K562 (cell line): ENCODE results near the gene ALKBH3. TPM values are rescaled to one million over a fixed set of nuclear protein-coding genes. Genes with fewer than 3 reads are reported as not detected.

ENCODE experiments used
- ATAC-seq: fragments of 200-7000 bp; cut with Tn5 transposase; 3 replicates; pipeline ENCODE4 v1.9.1; 2020; ENCODE audit warnings: moderate library complexity
- BruUV-seq: library from RNA; stranded (reverse); fragments of 400-500 nt; replicated peaks from 2 replicates; lab custom pipeline; 2021; lab: Mats Ljungman, UMichigan
- CTCF ChIA-PET: fragments of 300-600 bp; formaldehyde crosslinking; extraction: SDS; loops from one replicate; lab custom pipeline; 2021; ENCODE audit warnings: low intra/inter-chr PET ratio; lab: Yijun Ruan, JAX
- POLR2A ChIA-PET: fragments of 300-600, 350-650 bp; sonication (Branson Sonifier 250); formaldehyde crosslinking; extraction: SDS; loops from one replicate; lab custom pipeline; 2021; ENCODE audit warnings: antibody characterized with exemption, inconsistent platforms; lab: Yijun Ruan, JAX
- DNase-seq, 4 experiments: peaks; one replicate each; pipeline versions ENCODE4 v3.0.0 to v3.0.0-alpha.2; 2011 to 2018; ENCODE audit warnings: low spot score in 3 of 4, mixed read lengths in 3 of 4; ENCODE audit errors: extremely low read depth in 1 of 4
- FAIRE-seq: peaks from 2 replicates; lab custom pipeline; 2011; peaks lifted over from hg19 to GRCh38; lab: Jason Lieb, UNC
- H2AFZ ChIP-seq: 2 replicates; pipeline ENCODE4 v1.6.0; 2011; ENCODE audit warnings: low read depth, low read length, control low read depth, inconsistent platforms
- H3K27ac ChIP-seq: fragments of 200-600 bp; 3 replicates; pipeline ENCODE4 v1.8.0; 2011; ENCODE audit warnings: low read depth, mild to moderate bottlenecking, control low read depth, inconsistent platforms, low read length, moderate library complexity, mixed read lengths; ENCODE audit errors: extremely low read depth
- H3K27me3 ChIP-seq, 2 experiments: fragments of 300-600 bp in 1 of 2; 2 replicates in 1 of 2; 3 replicates in 1 of 2; pipeline versions ENCODE4 v1.6.0 to v1.8.0; 2011; ENCODE audit warnings: inconsistent platforms in 2 of 2, low read length in 2 of 2, mild to moderate bottlenecking in 1 of 2, mixed read lengths in 1 of 2, moderate library complexity in 1 of 2; ENCODE audit not compliant: control insufficient read depth in 2 of 2, insufficient read depth in 2 of 2
- H3K36me3 ChIP-seq: fragments of 300-600 bp; 3 replicates; pipeline ENCODE4 v1.8.0; 2011; ENCODE audit warnings: mild to moderate bottlenecking, low read length, inconsistent platforms; ENCODE audit not compliant: control insufficient read depth, insufficient read depth
- H3K4me1 ChIP-seq, 2 experiments: fragments of 200-600 bp in 1 of 2; replicated peaks in 1 of 2; 2 replicates in 1 of 2; 3 replicates in 1 of 2; pipeline versions ENCODE4 v1.5.1 to v1.8.0; 2011; ENCODE audit warnings: inconsistent platforms in 2 of 2, low read length in 2 of 2, mild to moderate bottlenecking in 1 of 2, mixed read lengths in 1 of 2, moderate library complexity in 1 of 2; ENCODE audit not compliant: control insufficient read depth in 2 of 2, insufficient read depth in 2 of 2
- H3K4me2 ChIP-seq: 2 replicates; pipeline ENCODE4 v1.6.1; 2011; ENCODE audit warnings: low read length, control low read depth, inconsistent platforms, mixed read lengths; ENCODE audit not compliant: insufficient read depth
- H3K4me3 ChIP-seq: fragments of 200-600 bp; sonication (generic), shearing (Covaris generic); 2 replicates; pipeline ENCODE4 v1.5.1; 2016; ENCODE audit warnings: control low read depth, inconsistent platforms
- H3K79me2 ChIP-seq: fragments of 200-600 bp; 3 replicates; pipeline ENCODE4 v1.8.0; 2011; ENCODE audit warnings: low read length, inconsistent platforms; ENCODE audit not compliant: control insufficient read depth, insufficient read depth
- H3K9ac ChIP-seq, 2 experiments: 2 replicates each; pipeline versions ENCODE4 v1.6.0 to v1.6.1; 2011; ENCODE audit warnings: low read depth in 2 of 2, low read length in 2 of 2, control low read depth in 1 of 2, inconsistent platforms in 1 of 2, mild to moderate bottlenecking in 1 of 2, mixed read lengths in 1 of 2; ENCODE audit not compliant: insufficient read depth in 1 of 2
- H3K9me1 ChIP-seq: one replicate; pipeline ENCODE4 v1.6.0; 2011; ENCODE audit warnings: inconsistent platforms, mild to moderate bottlenecking, low read length, moderate library complexity; ENCODE audit not compliant: control insufficient read depth, insufficient read depth
- H3K9me3 ChIP-seq: replicated peaks from 2 replicates; pipeline ENCODE4 v1.5.1; 2011; ENCODE audit warnings: low read depth, low read length, inconsistent platforms; ENCODE audit not compliant: control insufficient read depth, insufficient read depth
- H4K20me1 ChIP-seq: replicated peaks from 2 replicates; pipeline ENCODE4 v1.6.1; 2011; ENCODE audit warnings: low read length, inconsistent platforms, mixed read lengths; ENCODE audit not compliant: control insufficient read depth, insufficient read depth
- ARID2 ChIP-seq: fragments of 450-650 bp; IDR thresholded peaks from 2 replicates; pipeline ENCODE4 v1.6.1; 2017; ENCODE audit warnings: antibody characterized with exemption, mild to moderate bottlenecking
- ATF2 ChIP-seq: sonication (generic); formaldehyde crosslinking; IDR thresholded peaks from 2 replicates; pipeline ENCODE4 v1.8.1; 2022; ENCODE audit warnings: missing genetic modification reagents
- FOXP4 ChIP-seq: sonication (generic); formaldehyde crosslinking; IDR thresholded peaks from 2 replicates; pipeline ENCODE4 v1.8.0; 2022; ENCODE audit warnings: mild to moderate bottlenecking, missing genetic modification reagents, borderline replicate concordance
- HNRNPUL1 ChIP-seq: fragments of 200-400 bp; formaldehyde crosslinking; IDR thresholded peaks from 2 replicates; pipeline ENCODE4 v1.6.1; 2017; ENCODE audit warnings: low read length
- MAFK ChIP-seq: IDR thresholded peaks from 2 replicates; pipeline ENCODE4 v1.6.1; 2011; ENCODE audit warnings: low read length, improper control_type of control experiment
- MED1 ChIP-seq: sonication (generic); formaldehyde crosslinking; IDR thresholded peaks from 2 replicates; pipeline ENCODE4 v1.8.1; 2023; ENCODE audit warnings: missing genetic modification reagents, borderline replicate concordance
- POLR2A ChIP-seq: fragments of 450-650 bp; conservative IDR thresholded peaks from 2 replicates; pipeline ENCODE4 v1.6.1; 2016
- POLR2G ChIP-seq: fragments of 200-400 bp; formaldehyde crosslinking; IDR thresholded peaks from 2 replicates; pipeline ENCODE4 v1.6.1; 2017; ENCODE audit warnings: low read depth, mild to moderate bottlenecking, antibody characterized with exemption, low read length, moderate library complexity
- POLR3A ChIP-seq: IDR thresholded peaks from 2 replicates; pipeline ENCODE4 v1.6.1; 2011; ENCODE audit warnings: borderline replicate concordance, mild to moderate bottlenecking, moderate library complexity; ENCODE audit not compliant: insufficient read length, insufficient read depth; ENCODE audit errors: extremely low read depth
- RAD51 ChIP-seq: fragments of 450-650 bp; IDR thresholded peaks from 2 replicates; pipeline ENCODE4 v1.7.1; 2016; ENCODE audit warnings: low read depth, mild to moderate bottlenecking, borderline replicate concordance
- STAT5B ChIP-seq: fragments of 250-450 bp; sonication (Bioruptor Pico); IDR thresholded peaks from 2 replicates; pipeline ENCODE4 v1.8.0; 2021; ENCODE audit warnings: mild to moderate bottlenecking, inconsistent platforms
- THAP7 ChIP-seq: fragments of 250-450 bp; sonication (Bioruptor Pico); IDR thresholded peaks from 2 replicates; pipeline ENCODE4 v1.5.0; 2021
- YBX1 ChIP-seq: fragments of 450-650 bp; IDR thresholded peaks from 2 replicates; pipeline ENCODE4 v1.7.1; 2016; ENCODE audit warnings: mild to moderate bottlenecking
- YY1 ChIP-seq, 3 experiments: IDR thresholded peaks; 2 replicates each; pipeline ENCODE4 v1.6.1; 2011; ENCODE audit warnings: low read length in 2 of 3, mild to moderate bottlenecking in 2 of 3, moderate library complexity in 2 of 3, borderline replicate concordance in 1 of 3, control low read depth in 1 of 3, low read depth in 1 of 3; ENCODE audit not compliant: insufficient read depth in 3 of 3, insufficient replicate concordance in 2 of 3, control insufficient read depth in 1 of 3, insufficient read length in 1 of 3; ENCODE audit errors: extremely low read depth in 1 of 3
- ZNF408 ChIP-seq: fragments of 250-450 bp; sonication (Bioruptor Pico); IDR thresholded peaks from 2 replicates; pipeline ENCODE4 v1.4.0; 2020; ENCODE audit warnings: low read depth, mild to moderate bottlenecking, moderate library complexity
- ZNF449 ChIP-seq: fragments of 250-450 bp; sonication (Bioruptor Pico); IDR thresholded peaks from 2 replicates; pipeline ENCODE4 v1.8.0; 2022; ENCODE audit warnings: moderate library complexity, mild to moderate bottlenecking, inconsistent platforms
- WGBS: fragments of 100-300 bp; shearing (Covaris generic); methylation state at CpG from one replicate; pipeline ENCODE4 v1.1.6; 2016; ENCODE audit warnings: low coverage, mixed read lengths; ENCODE audit not compliant: insufficient coverage; ENCODE audit errors: missing lambda C conversion rate; 5-methylcytosine and 5-hydroxymethylcytosine counted together
- in situ Hi-C: fragments of 300-500 bp; cut with MboI; formaldehyde crosslinking; loops from 4 replicates; pipeline ENCODE4 v1.15.0; 2018; ENCODE audit warnings: inconsistent platforms, mixed read lengths
- intact Hi-C: fragments of 100-400 bp; cut with micrococcal nuclease; formaldehyde crosslinking; loops from 2 replicates; pipeline ENCODE4 v1.14.2; 2022
- polyA plus RNA-seq, 8 experiments: library from polyadenylated mRNA; depleted of rRNA in 4 of 8; stranded (reverse) in 5 of 8; unstranded in 3 of 8; fragments of >200 nt; fragmentation: Nextera tagmentation in 2 of 8; fragmentation: Illumina TruSeq in 1 of 8; extraction: Ambion mirVana in 2 of 8; extraction: Trizol in 1 of 8; gene quantifications; 2 replicates each; pipeline versions ENCODE4 v1.2.1 to v1.2.3, GENCODE V29; 2011 to 2014; ENCODE audit warnings: inconsistent platforms in 1 of 8, missing spikeins in 1 of 8
- total RNA-seq, 7 experiments: library from RNA; depleted of rRNA in 6 of 7; stranded (reverse); fragments of >200 nt in 6 of 7; fragmentation: Illumina TruSeq in 2 of 7; extraction: Trizol in 2 of 7; gene quantifications; 2 replicates each; pipeline versions ENCODE4 v1.2.1 to v1.2.3, GENCODE V29; 2011 to 2021; ENCODE audit warnings: low replicate concordance in 1 of 7

Gene ALKBH3
- total and polyA plus RNA-seq, 9 of the 15 experiments (the other 6 are each of a cell fraction or from before 2014, with no cell fraction given): 16.0 to 49.9 (median 36.5) TPM

- TF ChIP-seq ZNF449 (CRISPR knock-in tag): no peak
- no peak for TF ChIP-seq RAD51
- no peak for TF ChIP-seq HNRNPUL1
- no peak for TF ChIP-seq YY1 (IDR thresholded peaks at IDR 0.05; ENCODE audit: borderline replicate concordance in 1 of 3, control insufficient read depth in 1 of 3, extremely low read depth in 1 of 3, insufficient read depth in 3 of 3, insufficient read length in 1 of 3, insufficient replicate concordance in 2 of 3, low read depth in 1 of 3, low read length in 2 of 3)
- no peak for TF ChIP-seq THAP7 (CRISPR knock-in tag)
- TF ChIP-seq MAFK: no peak
- TF ChIP-seq ARID2: no peak
These were observed 7.6 kb upstream of the ALKBH3 start (continued) for GRCh38 chr11:43872995-43873394.

- no peak overlapping the region for H3K9ac ChIP-seq
- H3K27me3 ChIP-seq: peaks cover 8 to 10% of the 10 kb centered on the region in 2 experiments
- 2% methylated on average over 3 of the region's 3 CpGs for WGBS
- H3K4me1 ChIP-seq: peaks cover 0 to 7% of the 10 kb centered on the region in 2 experiments; a peak in 4 of 5 replicates
- H3K27ac ChIP-seq: no peak overlapping the region
- H3K36me3 ChIP-seq: no peaks in the 10 kb centered on the region
- DNase-seq: no peak
- no peaks in the 10 kb centered on the region for H4K20me1 ChIP-seq
- no peaks in the 10 kb centered on the region for H3K9me1 ChIP-seq
- no peaks in the 10 kb centered on the region for H3K79me2 ChIP-seq
- intact Hi-C loops: no loop called here
- no peak overlapping the region for H2AFZ ChIP-seq
- FAIRE-seq: no peak
- ChIA-PET POLR2A (interaction anchor here (1.0 kb wide), 1 partner anchor 10 kb away, joined by 4 read pairs; no protein-coding TSS in a partner anchor), CTCF (no interaction called here)
- H3K9me3 ChIP-seq: no peaks in the 10 kb centered on the region
- no peak overlapping the region for H3K4me2 ChIP-seq
- BruUV-seq: no TSS peak
- H3K4me3 ChIP-seq: no peak overlapping the region
- no peak for ATAC-seq
- in situ Hi-C loops: no loop called here
- TF ChIP-seq ZNF408 (no peak), ATF2 (CRISPR knock-in tag) (no peak), MED1 (CRISPR knock-in tag) (no peak), YBX1 (no peak), FOXP4 (CRISPR knock-in tag) (no peak), POLR2A (no peak), POLR3A (no peak), POLR2G (no peak), STAT5B (CRISPR knock-in tag) (no peak)
These were observed 6.6 kb upstream of the ALKBH3 start for GRCh38 chr11:43874078-43874477.
